IPS DF 19.7 (cell line): ENCODE data around the gene NKD2.

Source experiments
- DNase-seq: peaks from one replicate; pipeline ENCODE4 v3.0.0-alpha.2; 2013; ENCODE audit warnings: low read depth, low spot score

Gene NKD2

DNA sequence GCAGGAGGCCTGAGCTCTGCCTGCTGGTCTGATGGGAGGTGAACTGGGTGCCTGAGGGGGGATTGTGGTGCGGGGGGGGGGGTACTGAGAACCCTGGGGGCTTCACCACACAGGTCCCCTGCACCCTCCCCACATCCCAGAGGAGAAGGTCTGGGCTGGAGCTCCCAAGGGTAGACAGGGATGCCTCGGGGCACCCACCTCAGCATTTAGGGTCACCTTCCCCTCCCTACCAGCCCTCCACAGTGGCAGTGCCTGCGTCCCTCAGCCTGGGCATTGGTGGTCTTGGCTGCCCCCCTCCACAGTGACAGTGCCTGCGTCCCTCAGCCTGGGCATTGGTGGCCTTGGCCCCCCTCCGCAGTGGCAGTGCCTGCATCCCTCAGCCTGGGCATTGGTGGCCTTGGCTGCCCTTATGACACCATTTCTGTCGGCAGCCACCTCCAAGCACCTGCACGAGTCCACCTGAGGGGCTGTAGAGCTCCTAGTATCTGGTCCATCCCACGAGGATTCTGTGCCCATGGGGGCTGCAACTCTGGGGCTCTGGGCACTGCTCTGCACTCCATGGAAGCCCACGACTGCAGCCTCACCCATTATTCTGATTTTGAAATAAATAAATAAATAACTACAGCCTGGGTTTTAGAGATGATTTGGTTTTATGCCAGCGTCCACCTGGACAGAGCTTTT lies 21.5 kb downstream of the NKD2 start:
- DNase-seq: no peak

- no peak for DNase-seq
These were observed 22.2 kb downstream of the NKD2 start for GRCh38 chr5:1030801-1031271.

- DNase-seq: no peak
These were observed 22.8 kb downstream of the NKD2 start for GRCh38 chr5:1031306-1031959.

DNA sequence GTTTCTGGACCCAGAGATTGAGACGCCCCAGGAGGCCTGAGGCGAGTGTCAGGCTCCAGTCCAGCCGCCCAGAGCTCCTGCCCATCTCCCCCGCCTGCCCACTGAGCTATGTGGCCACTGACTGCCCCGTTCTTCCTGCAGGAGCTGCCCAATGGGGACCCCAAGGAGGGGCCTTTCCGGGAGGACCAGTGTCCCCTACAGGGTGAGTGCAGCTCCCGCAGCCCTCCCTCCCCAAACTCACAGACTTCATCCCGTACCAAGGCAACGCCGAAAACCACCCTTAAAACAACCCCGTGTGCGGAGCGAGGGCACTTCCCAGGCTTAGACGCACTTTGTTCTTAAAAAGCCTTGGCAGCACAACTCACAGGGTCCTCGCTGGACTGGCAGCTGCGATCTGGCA lies 23.4 kb downstream of the NKD2 start:
- no peak for DNase-seq

GRCh38 chr5:1032551-1033027 lies 24.0 kb downstream of the NKD2 start:
- DNase-seq: no peak

DNA sequence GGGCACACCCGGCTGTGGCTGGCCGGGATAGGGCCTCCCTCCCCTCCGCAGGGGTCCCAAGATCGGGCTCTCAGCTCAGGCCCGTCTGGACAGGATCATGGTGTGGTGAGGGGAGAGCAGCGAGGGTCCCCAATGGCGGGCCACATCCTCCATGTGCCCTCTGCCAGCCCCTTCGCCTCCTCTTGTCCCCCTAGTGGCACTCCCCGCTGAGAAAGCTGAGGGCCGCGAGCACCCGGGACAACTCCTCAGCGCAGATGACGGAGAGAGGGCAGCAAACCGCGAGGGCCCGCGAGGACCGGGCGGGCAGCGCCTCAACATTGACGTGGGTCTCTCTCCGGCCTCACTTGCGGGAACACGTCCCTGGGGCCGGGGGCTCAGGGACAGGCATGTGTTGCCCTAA lies 24.6 kb downstream of the NKD2 start:
- DNase-seq: no peak

DNA sequence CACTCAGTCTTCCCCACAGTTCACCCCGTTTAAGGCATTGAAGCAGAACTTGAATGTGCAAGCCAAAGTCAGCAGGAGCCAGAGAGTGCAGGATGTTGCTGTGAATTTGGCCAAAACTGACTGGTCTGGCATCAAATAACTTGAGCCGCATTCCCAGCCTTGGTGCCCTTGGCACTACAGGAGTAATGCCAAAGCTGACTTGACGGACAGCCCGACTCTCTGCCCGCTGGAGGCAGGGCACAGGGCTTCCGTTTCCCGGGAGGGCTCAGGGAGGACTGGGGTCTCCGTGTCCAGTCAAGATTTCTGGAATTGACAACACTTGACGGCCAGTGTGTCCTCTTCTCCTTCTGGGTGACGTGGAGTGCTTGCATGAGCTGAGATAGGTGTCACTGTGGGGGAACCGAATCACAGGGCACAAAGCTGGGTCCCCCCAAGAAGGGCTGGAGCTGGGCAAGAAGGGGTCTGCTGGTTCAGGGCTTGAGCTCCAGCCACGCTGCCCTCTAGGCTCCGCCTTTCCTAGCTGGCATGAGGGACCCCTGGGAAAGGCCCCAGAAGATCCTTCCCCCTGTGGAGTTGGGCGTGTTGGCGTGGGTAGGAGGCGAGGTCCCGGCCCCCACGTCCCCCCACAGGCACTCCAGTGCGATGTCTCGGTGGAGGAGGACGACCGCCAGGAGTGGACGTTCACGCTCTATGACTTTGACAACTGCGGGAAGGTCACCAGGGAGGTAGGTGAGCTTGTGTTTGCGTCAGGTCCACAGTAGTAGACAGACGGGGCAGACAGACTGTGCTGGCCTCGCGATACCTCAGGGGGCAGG lies 25.2 kb downstream of the NKD2 start:
- DNase-seq: no peak

DNA sequence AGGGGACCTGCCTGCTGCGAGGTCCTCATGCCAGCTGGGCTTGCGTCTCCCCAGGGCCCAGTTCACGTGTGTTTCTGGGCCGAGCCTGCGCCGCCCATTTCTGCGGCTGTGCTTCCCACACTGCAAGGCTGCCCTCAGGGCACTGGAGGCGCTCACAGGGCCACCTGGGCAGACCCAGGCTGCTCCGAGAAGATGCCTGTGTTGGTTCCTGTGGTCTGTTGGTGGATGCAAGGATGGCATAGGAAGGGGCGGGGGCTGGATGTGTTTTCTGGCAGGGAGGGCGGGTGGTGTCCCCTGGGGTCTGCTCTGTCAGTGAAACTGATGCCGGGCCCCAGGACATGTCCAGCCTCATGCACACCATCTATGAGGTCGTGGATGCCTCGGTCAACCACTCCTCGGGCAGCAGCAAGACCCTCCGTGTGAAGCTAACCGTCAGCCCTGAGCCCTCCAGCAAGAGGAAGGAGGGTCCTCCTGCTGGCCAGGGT lies 25.9 kb downstream of the NKD2 start:
- DNase-seq: no peak

DNA sequence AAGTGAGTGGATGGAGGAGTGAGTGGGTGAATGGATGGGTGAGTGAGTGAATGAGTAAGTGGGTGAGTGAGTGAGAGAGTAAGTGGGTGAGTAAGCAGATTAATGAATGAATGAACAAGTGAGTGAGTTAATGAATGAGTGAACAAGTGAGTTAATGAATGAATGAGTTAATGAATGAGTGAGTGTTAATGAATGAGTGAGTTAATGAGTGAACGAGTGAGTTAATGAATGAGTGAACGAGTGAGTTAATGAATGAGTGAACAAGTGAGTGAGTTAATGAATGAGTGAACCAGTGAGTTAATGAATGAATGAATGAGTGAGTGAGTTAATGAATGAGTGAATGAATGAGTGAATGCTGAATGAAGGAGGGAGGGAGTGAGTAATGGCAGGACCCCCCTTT lies 26.4 kb downstream of the NKD2 start:
- no peak for DNase-seq

DNA sequence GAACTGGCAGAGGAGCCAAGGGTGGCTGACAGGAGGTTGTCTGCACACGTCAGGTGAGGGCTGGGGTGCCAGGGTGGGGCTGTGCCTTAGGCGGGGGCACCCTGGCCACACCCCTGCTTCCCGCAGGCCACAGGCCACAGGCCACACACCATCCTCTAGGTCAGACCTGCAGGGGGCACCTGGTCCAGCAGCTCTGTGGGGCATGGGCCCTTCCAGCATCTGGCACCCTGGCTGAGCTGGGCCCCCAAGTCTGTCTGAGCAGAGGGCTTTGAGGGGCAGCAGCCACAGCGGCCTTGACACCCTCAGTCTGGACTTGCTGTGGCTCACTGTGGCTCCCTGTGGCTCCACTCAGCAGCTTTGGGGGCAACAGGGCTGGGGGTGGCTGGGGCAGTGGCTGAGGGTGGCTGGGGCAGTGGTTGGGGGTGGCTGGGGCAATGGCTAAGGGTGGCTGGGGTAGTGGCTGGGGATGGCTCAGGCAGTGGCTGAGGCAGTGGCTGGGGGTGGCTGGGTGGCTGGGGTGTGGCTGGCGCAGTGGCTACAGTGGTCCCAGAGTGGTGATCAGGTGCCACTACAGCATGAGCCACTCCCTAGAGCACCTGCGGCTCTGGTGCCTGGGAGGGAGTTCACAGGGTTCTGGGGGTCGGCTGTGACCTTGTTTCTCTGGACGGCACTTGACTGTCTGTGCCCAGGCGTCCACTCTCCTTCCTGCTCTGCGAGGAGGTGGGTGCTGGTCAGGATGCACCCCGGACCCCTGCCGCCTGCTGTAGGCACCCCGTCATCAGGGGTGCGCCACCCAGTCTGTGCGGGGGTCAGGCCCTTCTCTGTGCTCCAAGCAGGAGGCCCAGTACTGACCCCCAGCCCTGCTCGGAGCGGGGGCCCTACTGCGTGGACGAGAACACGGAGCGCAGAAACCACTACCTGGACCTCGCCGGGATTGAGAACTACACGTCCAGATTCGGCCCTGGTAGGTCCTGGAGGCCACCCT lies 27.1 kb downstream of the NKD2 start:
- DNase-seq: no peak

DNA sequence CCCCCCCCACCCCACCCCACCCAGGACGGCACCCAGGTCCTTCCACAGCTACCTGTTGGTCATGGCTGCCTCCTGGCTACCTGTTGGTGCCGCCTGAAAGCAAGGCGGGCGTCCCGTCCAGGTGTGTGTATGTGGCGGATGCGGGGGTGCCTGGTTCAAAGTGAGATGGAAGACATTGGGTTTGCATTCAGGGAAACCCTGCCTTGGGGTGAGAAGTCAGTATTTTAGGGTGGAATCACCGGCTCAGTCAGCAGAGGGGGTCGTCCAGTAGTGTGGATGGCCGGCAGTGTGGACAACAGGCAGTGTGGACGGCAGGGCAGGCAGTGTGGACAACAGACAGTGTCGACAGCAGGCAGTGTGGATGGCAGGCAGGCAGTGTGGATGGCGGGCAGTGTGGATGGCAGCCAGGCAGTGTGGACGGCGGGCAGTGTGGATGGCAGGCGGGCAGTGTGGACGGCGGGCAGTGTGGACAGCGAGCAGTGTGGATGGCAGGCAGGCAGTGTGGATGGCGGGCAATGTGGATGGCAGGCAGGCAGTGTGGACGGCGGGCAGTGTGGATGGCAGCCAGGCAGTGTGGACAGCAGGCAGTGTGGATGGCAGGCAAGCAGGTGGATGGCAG lies 28.0 kb downstream of the NKD2 start:
- no peak for DNase-seq

GRCh38 chr5:1037123-1037670 lies 28.6 kb downstream of the NKD2 start:
- no peak for DNase-seq

GRCh38 chr5:1037671-1038416 lies 29.2 kb downstream of the NKD2 start:
- no peak for DNase-seq

DNA sequence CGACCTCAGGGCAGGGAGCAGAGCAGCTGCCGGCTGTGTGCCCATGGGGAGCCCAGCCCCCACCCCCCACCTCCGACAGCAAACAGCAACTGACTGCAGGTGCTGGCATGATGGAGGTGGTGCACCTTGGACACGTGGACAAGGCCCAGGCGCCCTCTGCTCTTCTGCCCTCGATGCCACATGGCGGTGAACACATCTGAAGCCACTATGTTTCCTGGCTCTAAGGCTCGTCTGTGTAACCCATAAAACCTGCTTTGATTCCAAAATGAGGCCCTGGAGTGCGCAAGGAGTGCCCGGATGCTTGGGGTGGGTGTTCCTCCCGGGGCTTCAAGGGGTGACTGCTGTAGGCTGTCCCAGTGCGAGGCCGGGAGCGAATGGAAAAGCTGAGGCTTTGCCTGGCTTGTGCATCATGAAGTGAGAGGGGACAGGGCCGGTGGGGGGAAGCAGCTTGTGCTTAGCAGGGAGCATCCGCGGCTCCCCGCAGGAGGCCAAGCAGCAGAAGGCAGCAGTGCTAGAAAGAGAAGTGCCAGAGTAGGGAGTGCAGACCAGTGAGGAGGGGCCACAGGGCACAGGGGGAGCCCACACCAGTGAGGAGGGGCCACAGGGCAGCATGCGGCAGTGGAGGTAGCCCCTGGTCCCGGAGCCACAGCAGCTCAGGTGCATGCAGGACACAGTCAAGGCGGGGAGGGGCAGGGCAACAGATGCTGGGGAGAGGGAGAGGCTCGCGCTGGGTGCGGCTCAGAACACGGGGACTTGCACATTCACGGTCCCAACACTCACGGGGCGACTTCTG lies 30.0 kb downstream of the NKD2 start:
- DNase-seq: no peak

DNA sequence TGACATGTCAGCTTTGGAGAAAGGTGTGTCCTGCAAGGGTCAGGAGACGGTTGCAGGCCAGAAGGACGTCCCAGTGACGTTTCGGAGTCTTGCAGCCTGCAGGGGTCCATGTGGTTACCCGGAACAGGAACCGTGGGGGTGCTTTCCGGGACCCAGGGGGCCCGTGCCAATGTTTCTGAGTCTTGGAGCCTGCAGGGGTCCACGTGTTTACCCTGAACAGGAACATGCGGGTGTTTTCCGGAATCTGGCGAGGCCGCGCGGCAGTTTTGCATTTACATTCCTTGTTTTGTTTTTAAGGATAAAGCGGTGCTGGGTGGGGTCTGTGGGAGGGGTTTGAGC lies 30.6 kb downstream of the NKD2 start:
- no peak for DNase-seq

DNA sequence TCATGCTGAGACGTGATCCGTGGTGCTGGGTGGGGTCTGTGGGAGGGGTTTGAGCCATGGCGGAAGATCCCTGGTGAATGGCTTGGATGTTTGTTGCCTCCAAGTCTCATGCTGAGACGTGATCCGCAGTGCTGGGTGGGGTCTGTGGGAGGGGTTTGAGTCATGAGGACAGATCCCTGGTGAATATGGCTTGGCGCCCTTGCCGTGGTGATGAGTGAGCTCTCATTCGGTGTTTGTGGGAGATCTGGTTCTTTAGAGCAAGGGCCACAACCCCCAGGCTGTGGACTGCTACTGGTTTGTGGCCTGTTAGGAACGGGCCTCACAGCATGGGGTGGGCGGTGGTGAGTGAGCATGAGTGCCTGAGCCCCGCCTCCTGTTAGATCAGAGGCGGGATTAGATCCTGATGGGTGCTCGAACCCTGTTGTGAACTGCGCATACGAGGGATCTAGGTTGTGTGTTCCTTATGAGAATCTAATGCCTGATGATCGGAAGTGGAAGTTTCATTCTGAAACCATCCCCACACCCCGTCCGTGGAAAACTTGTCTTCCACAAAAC lies 31.2 kb downstream of the NKD2 start:
- no peak for DNase-seq

GRCh38 chr5:1040571-1040970 lies 32.0 kb downstream of the NKD2 start:
- no peak for DNase-seq
